A172 (cell line): ENCODE results near the gene VEGFD. TPM values are rescaled to one million over a fixed set of nuclear protein-coding genes. Genes with fewer than 3 reads are reported as not detected.
A peak's percentile ranks its signal among the peaks of the same experiment; 100 is the strongest.

Source experiments
- DNase-seq: peaks from one replicate; pipeline ENCODE4 v3.0.0-alpha.2; 2015; ENCODE audit warnings: low spot score
- total RNA-seq: library from RNA; depleted of rRNA; stranded (reverse); fragments of >200 nt; shearing (Covaris generic); gene quantifications from 2 replicates; pipeline ENCODE4 v1.2.3, GENCODE V29; 2014; rRNA removed

The VEGFD gene
- total RNA-seq: 0.12 TPM in 1 of 2 replicates, not detected in the other

GRCh38 chrX:15384304-15384703 is at the start of gene VEGFD:
VEGFD (minus strand) TSS chrX:15384413; CDS start chrX:15383946, 467 bp downstream.
- DNase-seq: no peak

- DNase-seq: no peak
These were observed 46.4 kb upstream of the VEGFD start for GRCh38 chrX:15430584-15430983.

- no peak for DNase-seq
These were observed 45.9 kb upstream of the VEGFD start for GRCh38 chrX:15430076-15430475.

- DNase-seq: no peak
These were observed 40.8 kb upstream of the VEGFD start for GRCh38 chrX:15425024-15425423.

GRCh38 chrX:15418707-15419181 is 34.5 kb upstream of the VEGFD start:
- no peak for DNase-seq

- DNase-seq: peak; percentile 14
These were observed 34.0 kb upstream of the VEGFD start for GRCh38 chrX:15418041-15418706.

GRCh38 chrX:15416133-15416993 is 32.1 kb upstream of the VEGFD start:
- DNase-seq: no peak

- DNase-seq: no peak
These were observed 28.9 kb upstream of the VEGFD start for GRCh38 chrX:15413101-15413500.

GRCh38 chrX:15410947-15411346 is 26.7 kb upstream of the VEGFD start:
- no peak for DNase-seq

GRCh38 chrX:15410430-15410829 is 26.2 kb upstream of the VEGFD start:
- DNase-seq: no peak

GRCh38 chrX:15405846-15406245 is 21.6 kb upstream of the VEGFD start:
- DNase-seq: no peak

GRCh38 chrX:15404401-15405096 is 20.3 kb upstream of the VEGFD start:
- DNase-seq: no peak

- no peak for DNase-seq
These were observed 17.2 kb upstream of the VEGFD start for GRCh38 chrX:15401378-15401777.

GRCh38 chrX:15399962-15400391 is 15.8 kb upstream of the VEGFD start:
- DNase-seq: no peak

GRCh38 chrX:15398874-15399273 is 14.7 kb upstream of the VEGFD start:
- no peak for DNase-seq

GRCh38 chrX:15395789-15396188 is 11.6 kb upstream of the VEGFD start:
- DNase-seq: no peak

GRCh38 chrX:15391850-15392249 is 7.6 kb upstream of the VEGFD start:
- DNase-seq: no peak

- no peak for DNase-seq
These were observed 1.4 kb downstream of the VEGFD start for GRCh38 chrX:15382813-15383212.

GRCh38 chrX:15376956-15377355 is 7.3 kb downstream of the VEGFD start:
- DNase-seq: no peak

- DNase-seq: no peak
These were observed 10.2 kb downstream of the VEGFD start for GRCh38 chrX:15373976-15374375.

GRCh38 chrX:15366506-15367352 is 17.5 kb downstream of the VEGFD start:
- DNase-seq: no peak
